ENCODE results near the gene PVR. TPM values are rescaled to one million over a fixed set of nuclear protein-coding genes. Genes with fewer than 3 reads are reported as not detected.
"Not testable (repeated sequence)": the region's sequence is repeated elsewhere in the genome, so short reads cannot be mapped to it uniquely, and the experiment has no call there.

Gene PVR
- polyA plus RNA-seq (ENCODE audit: insufficient read length) = 37.2 TPM
- long read RNA-seq, donor 1, partial matches to known transcripts = 0 of 4 reads
- long read RNA-seq, donor 1, other reads (novel, unspliced or antisense) = 0 of 4 reads
- long read RNA-seq, donor 2, partial matches to known transcripts = 16 of 21 reads
- long read RNA-seq, donor 2, other reads (novel, unspliced or antisense) = 0 of 21 reads
- long read RNA-seq, donor 3, transcript PVR-205 (8 exons, 3,325 nt) = major isoform, 6 of 7 reads
- long read RNA-seq, donor 3, partial matches to known transcripts = 0 of 7 reads
- long read RNA-seq, donor 3, other reads (novel, unspliced or antisense) = 0 of 7 reads
- long read RNA-seq, donor 4 = 0 reads
- long read RNA-seq, donor 5, partial matches to known transcripts = 0 of 4 reads
- long read RNA-seq, donor 5, other reads (novel, unspliced or antisense) = 0 of 4 reads
- long read RNA-seq, donor 6, transcript PVR-205 (8 exons, 3,325 nt) = major isoform, 5 of 8 reads
- long read RNA-seq, donor 6, partial matches to known transcripts = 0 of 8 reads
- long read RNA-seq, donor 6, other reads (novel, unspliced or antisense) = 0 of 8 reads
- long read RNA-seq, donor 7, partial matches to known transcripts = 0 of 5 reads
- long read RNA-seq, donor 7, other reads (novel, unspliced or antisense) = 0 of 5 reads
- long read RNA-seq, donor 8, partial matches to known transcripts = 0 of 3 reads
- long read RNA-seq, donor 8, other reads (novel, unspliced or antisense) = 0 of 3 reads

GRCh38 chr19:44643605-44644401 lies at the start of gene PVR:
Gene PVR, plus strand, starts transcription at chr19:44643910. Its CDS starts 187 bp downstream, at chr19:44644097.
- DNase-seq = peak; percentile 66

DNA sequence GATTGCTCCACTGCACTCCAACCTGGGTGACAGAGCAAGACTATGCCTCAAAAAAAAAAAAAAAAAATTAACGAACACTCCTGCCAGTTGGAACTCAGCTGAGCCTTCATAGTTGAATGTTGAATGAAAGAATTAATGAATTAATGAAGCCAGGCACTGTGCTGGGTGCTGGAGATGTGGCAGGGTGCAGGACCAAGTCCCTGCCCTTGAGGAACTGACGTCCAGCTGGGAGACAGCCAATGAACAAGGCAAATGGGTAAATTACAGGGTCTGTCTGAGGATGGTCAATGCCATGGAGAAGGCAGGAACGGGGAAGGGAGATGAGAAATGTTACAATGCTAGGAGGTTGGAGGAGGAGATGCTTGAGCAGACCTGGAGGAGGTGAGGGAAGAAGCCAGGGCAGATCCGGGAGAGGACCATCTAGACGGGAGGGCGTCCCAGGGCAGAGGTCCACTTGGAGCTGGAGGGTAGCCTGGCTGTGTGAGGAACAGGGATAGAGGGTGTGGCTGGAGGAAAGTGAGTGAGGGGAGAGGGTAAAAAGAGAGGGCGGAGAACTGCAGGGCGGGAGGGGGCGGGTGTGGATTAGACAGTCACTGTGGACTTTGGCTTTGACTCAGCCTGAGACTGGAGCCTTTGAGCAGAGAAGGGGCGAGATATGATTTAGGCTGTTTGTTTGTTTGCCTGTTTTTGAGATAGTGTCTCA lies 47.1 kb upstream of the PVR start:
- DNase-seq = no peak

GRCh38 chr19:44597131-44597491 lies 46.6 kb upstream of the PVR start:
- DNase-seq = no peak

GRCh38 chr19:44598355-44598754 lies 45.4 kb upstream of the PVR start:
- DNase-seq = no peak

DNA sequence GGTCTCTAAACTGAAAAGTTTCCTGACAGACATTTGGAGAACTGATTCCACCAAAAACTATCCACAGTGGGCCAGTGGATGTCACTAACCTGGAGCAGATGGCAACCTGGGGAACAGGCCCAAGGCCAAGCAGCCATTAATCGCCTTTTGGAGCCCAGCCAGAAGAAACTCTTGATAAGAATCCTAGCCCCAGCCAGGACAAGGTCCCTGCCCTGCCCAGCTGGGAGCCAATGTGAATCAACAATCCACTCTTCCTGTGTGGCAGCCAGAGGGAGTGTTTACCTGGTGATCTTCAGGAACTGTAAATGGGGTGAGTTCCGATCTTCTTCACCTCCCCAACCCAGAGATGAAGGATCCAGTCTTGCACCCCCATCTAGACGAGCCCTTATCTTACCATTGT lies 44.8 kb upstream of the PVR start:
- no peak for DNase-seq

GRCh38 chr19:44600466-44600865 lies 43.2 kb upstream of the PVR start:
- DNase-seq = no peak

- DNase-seq = no peak
These were observed 41.6 kb upstream of the PVR start for GRCh38 chr19:44602081-44602480.

DNA sequence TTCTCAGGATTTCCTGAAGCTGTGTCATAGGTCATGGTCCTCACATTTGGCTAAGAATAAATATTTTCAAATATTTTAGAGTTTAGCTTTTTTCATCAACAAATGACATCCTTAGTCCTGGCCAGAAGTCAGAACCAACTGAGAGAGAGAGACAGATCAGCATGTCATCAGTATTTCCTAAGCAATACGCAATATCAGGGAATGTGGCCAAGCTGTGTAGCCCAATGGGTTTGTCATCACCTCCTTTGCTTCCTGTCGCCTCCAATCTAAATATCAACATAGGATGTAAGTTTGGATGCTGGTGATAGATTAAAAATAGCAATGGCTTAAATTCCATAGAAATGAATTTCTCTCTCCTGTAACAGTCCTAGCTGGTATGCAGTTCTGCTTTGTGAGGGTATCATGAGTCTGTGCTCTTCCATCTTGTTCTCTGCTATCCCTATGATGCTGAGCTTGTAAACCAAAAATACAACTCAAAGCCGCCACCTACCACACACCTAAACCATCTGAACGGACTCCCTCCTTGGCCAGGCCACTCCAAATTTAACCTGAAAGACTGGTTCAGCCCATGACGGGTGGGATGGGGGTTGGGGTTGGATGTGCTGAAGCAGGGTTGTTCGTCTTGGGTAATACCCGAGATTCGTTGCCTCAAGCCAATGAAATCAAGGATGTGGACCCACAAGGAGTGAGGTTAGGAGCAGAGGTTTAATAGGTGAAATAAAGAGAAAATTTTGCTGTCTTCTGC lies 40.3 kb upstream of the PVR start:
- no peak for DNase-seq

DNA sequence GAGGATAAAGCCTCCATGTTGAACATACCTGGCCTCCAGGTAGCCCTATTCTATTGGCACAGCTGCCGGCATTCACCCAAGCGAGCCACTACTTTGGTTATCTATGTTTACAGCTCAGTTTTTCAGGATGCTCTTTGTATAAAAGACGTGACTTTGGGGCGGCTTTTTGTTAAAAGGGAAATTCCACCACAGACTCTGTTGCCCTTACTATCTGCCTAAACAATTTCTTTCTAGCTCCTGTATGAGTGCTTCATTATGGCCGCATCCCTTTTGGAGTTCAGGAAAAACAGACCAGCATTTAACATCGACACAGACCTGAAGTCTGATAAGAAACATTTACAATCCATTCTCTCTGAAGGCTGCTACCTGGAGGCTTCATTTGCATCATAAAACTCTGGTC lies 39.5 kb upstream of the PVR start:
- DNase-seq = no peak

DNA sequence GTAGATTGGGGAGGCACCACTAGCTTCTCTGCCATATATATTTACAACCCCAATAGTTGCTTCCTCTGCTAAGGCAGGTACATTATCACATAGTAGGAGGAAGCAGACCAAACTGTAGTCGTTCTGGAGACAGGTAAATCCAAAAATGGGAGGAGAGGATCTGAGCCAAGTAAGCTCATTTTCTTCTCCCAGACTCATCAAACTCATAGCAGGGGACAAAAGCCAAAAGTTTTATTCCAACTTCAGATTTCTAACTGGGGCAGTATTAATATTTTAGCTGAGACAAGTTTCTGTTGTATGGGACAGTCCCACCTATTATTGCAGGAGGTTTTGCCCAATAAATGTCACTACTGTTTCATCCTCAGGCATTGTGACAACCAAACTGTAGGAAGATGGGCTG lies 38.2 kb upstream of the PVR start:
- DNase-seq = no peak

DNA sequence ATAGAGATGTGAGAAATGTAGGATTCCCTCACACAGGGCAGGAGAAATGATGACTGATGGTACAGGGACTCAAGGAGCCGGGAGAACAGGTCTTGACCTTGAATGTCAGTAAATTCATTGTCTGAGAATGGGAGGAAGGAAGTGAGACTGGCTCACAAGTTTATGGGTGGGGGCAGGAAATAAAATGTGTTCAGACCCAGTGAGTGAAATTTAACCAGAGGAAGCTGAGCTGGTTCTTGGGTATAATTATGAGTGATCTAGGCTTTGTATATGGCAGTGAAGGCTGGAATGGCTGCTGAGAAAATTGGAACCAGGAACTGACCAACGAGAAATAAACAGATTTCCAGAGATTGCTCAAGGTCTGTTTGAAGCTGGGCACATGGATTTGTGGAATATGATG lies 36.7 kb upstream of the PVR start:
- DNase-seq = no peak

GRCh38 chr19:44607917-44608316 lies 35.8 kb upstream of the PVR start:
- no peak for DNase-seq

GRCh38 chr19:44608391-44608821 lies 35.3 kb upstream of the PVR start:
- peak; percentile 47 for DNase-seq

DNA sequence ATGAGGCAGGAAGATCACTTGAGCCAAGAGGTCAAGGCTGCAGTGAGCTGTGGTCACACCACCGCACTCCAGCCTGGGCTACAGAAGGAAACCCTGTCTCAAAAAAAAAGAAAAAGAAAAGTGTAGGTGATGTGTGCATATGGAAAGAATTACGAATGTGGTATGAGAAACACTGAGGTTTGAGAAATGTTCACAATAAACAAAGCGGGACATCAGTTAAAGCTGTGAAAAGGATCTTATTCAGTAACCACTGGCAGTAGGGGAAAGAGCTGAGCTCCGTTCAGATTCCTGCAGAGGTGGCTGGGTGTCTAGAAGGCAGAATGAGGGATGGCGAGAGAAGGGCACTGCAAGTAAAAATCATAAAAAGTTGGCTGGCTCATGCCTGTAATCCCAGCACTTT lies 34.5 kb upstream of the PVR start:
- DNase-seq = no peak

DNA sequence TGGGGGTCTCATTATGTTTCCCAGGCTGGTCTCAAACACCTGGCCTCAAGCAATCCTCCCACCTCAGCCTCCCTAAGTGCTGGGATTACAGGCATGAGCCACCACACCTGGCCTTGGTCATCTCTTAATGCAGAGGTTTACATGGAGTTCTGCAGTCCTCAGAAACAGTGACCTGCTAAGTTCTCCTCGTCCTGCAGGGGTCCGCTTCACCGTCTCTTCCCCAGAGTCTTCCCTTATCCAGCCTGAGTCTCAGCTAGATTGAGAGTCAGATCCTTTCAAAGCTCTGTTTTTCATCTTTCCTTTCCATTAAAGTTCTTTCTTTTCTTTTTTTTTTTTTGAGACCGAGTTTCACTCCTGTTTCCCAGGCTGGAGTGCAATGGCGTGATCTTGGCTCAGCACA lies 33.2 kb upstream of the PVR start:
- DNase-seq = not testable (repeated sequence)

GRCh38 chr19:44611812-44612295 lies 31.9 kb upstream of the PVR start:
- no peak for DNase-seq

- no peak for DNase-seq
These were observed 30.2 kb upstream of the PVR start, which contains the start of gene IGSF23 for GRCh38 chr19:44613295-44614178. Gene IGSF23, plus strand, starts transcription at chr19:44613563. Its CDS starts 83 bp downstream, at chr19:44613646.

DNA sequence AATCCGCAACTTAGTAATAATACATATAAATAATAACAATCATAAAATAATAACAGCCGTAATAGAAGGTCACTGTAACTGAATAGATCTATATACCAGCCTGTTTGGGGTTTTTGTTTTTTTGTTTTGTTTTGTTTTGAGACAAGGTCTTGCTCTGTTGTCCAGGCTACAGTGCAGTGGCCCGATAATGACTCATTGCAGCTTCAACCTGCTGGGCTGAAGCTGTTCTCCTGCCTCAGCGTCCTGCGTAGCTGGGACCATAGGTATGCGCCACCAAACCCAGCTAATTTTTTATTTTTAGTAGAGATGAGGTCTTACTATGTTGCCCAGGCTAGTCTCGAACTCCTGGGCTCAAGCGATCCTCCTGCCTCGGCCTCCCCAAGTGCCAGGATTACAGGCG lies 29.4 kb upstream of the PVR start:
- no peak for DNase-seq

- no peak for DNase-seq
These were observed 27.9 kb upstream of the PVR start for GRCh38 chr19:44615863-44616247.

All from left kidney (tissue), 8 donors.